Stimulated activated CD4-positive, alpha-beta T cell treated with anti-CD3 and anti-CD28 coated beads, Interleukin-15, amount 100 ng/mL, for 48 hours (primary cell): Measurements from ENCODE around the gene SERPINB10.

Source experiments
- DNase-seq, 2 donors: peaks; one replicate each; pipeline ENCODE4 v3.0.0-alpha.2; 2020; ENCODE audit warnings: low read depth in 2 of 2

The SERPINB10 gene

GRCh38 chr18:63980896-63981460, 73.2 kb downstream of the SERPINB10 start:
- DNase-seq = no peak

DNA sequence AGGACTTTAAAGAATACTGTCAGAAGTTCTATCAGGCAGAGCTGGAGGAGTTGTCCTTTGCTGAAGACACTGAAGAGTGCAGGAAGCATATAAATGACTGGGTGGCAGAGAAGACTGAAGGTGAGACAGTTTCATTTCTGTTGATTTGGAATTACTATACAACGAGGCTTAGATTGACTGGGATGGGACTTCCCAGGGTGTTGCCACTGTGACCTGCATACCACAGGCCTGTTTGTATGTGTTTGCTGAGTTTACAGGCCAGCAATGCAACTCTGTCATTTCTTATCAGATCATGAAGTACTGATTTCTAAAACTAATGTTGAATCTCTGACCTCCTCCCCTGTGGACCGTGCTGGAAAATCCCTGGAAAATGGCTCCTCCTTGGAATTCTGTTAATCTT, 74.0 kb downstream of the SERPINB10 start:
- DNase-seq = no peak

GRCh38 chr18:63982361-63982760, 74.6 kb downstream of the SERPINB10 start:
- no peak for DNase-seq
